Endometrial microvascular endothelial cells (primary cell): ENCODE measurements around the gene CYP2A7. TPM values are rescaled to one million over a fixed set of nuclear protein-coding genes. Genes with fewer than 3 reads are reported as not detected.
"Not testable (repeated sequence)": the region's sequence is repeated elsewhere in the genome, so short reads cannot be mapped to it uniquely, and the experiment has no call there.

Source experiments
- in situ Hi-C: cut with HindIII; loops from 2 replicates; pipeline ENCODE4 v1.10.0; 2017; ENCODE audit warnings: low sequenced_read_pairs, low pct_unique_long_range_greater_than_20kb; ENCODE audit errors: inconsistent ontology term
- total RNA-seq: library from RNA; depleted of rRNA; stranded (reverse); fragments of >200 nt; gene quantifications from one replicate; pipeline ENCODE4 v1.2.3, GENCODE V29; 2015; ENCODE audit errors: inconsistent ontology term

Gene CYP2A7
- total RNA-seq, 1 donor from 2014 or later, result not detected

- in situ Hi-C loops, result not testable (repeated sequence)
Measured at GRCh38 chr19:40850277-40850676, 31.8 kb downstream of the CYP2A7 start, which contains the start of gene CYP2A6. Gene CYP2A6, minus strand, starts transcription at chr19:40850447. Its CDS starts 21 bp downstream, at chr19:40850426.

GRCh38 chr19:40846722-40847121, 35.3 kb downstream of the CYP2A7 start:
- in situ Hi-C loops, result not testable (repeated sequence)

GRCh38 chr19:40843653-40844052, 38.4 kb downstream of the CYP2A7 start:
- in situ Hi-C loops, result not testable (repeated sequence)

GRCh38 chr19:40842997-40843652, 38.9 kb downstream of the CYP2A7 start:
- in situ Hi-C loops, result not testable (repeated sequence)

- in situ Hi-C loops, result not testable (repeated sequence)
Measured at GRCh38 chr19:40842012-40842411, 40.0 kb downstream of the CYP2A7 start.

- in situ Hi-C loops, result not testable (repeated sequence)
Measured at GRCh38 chr19:40838477-40838876, 43.6 kb downstream of the CYP2A7 start.

- in situ Hi-C loops, result no loop called here
Measured at GRCh38 chr19:40836754-40837429, 45.1 kb downstream of the CYP2A7 start.

GRCh38 chr19:40833728-40834533, 48.1 kb downstream of the CYP2A7 start:
- in situ Hi-C loops, result not testable (repeated sequence)

GRCh38 chr19:40832431-40832790, 49.6 kb downstream of the CYP2A7 start:
- in situ Hi-C loops, result not testable (repeated sequence)

GRCh38 chr19:40831502-40832430, 50.3 kb downstream of the CYP2A7 start:
- in situ Hi-C loops, result no loop called here

GRCh38 chr19:40830741-40831140, 51.3 kb downstream of the CYP2A7 start:
- in situ Hi-C loops, result not testable (repeated sequence)

- in situ Hi-C loops, result no loop called here
Measured at GRCh38 chr19:40829205-40829604, 52.8 kb downstream of the CYP2A7 start.

GRCh38 chr19:40827386-40828247, 54.4 kb downstream of the CYP2A7 start:
- in situ Hi-C loops, result no loop called here

GRCh38 chr19:40826699-40827385, 55.2 kb downstream of the CYP2A7 start:
- in situ Hi-C loops, result not testable (repeated sequence)

GRCh38 chr19:40826312-40826698, 55.7 kb downstream of the CYP2A7 start:
- in situ Hi-C loops, result not testable (repeated sequence)

GRCh38 chr19:40825460-40826095, 56.5 kb downstream of the CYP2A7 start:
- in situ Hi-C loops, result not testable (repeated sequence)
